ENCODE data around the gene SCUBE1. TPM values are rescaled to one million over a fixed set of nuclear protein-coding genes. Genes with fewer than 3 reads are reported as not detected.
A peak's percentile ranks its signal among the peaks of the same experiment; 100 is the strongest.

SCUBE1 gene
- total and polyA plus RNA-seq, 2 of the 8 experiments (the other 6 are each of a cell fraction or from before 2014, with no cell fraction given): 2.3 to 4.9 TPM

GRCh38 chr22:43363315-43364168 lies 20.4 kb upstream of the SCUBE1 start:
- Histone ChIP-seq H2BK15ac (ENCODE audit: low read length) (no peak overlapping the region), H3K4me1 (replicated peaks in 1 of 4; ENCODE audit: control insufficient read depth in 3 of 4, insufficient read depth in 4 of 4, low read length in 3 of 4) (peaks cover 0 to 4% (median under 1%) of the 10 kb centered on the region in 4 experiments; a peak in 4 of 7 replicates), H2BK5ac (ENCODE audit: low read depth, low read length) (no peak overlapping the region), H2BK20ac (ENCODE audit: low read length) (no peak overlapping the region), H2BK12ac (ENCODE audit: low read depth, low read length) (no peak overlapping the region), H3K56ac (replicated peaks; ENCODE audit: insufficient read length, low read depth, low read length) (no peak overlapping the region), H2BK120ac (replicated peaks; ENCODE audit: low read depth, low read length) (no peak overlapping the region), H3K4me2 (ENCODE audit: insufficient read depth in 1 of 2, low read depth in 2 of 2, low read length in 2 of 2) (no peak overlapping the region), H4K91ac (replicated peaks; ENCODE audit: insufficient read length, low read length) (no peak overlapping the region), H4K8ac (ENCODE audit: extremely low read depth, insufficient read depth, low read length) (no peak overlapping the region), H3K23ac (ENCODE audit: insufficient read length) (no peak overlapping the region), H3K27ac (ENCODE audit: low read depth, low read length) (no peak overlapping the region), H4K5ac (ENCODE audit: insufficient read length, low read depth, low read length) (no peak overlapping the region), H3K18ac (ENCODE audit: extremely low read depth, low read length) (no peak overlapping the region), H3K79me1 (ENCODE audit: low read depth, low read length) (no peaks in the 10 kb centered on the region), H2AFZ (ENCODE audit: low read length) (0 out of 2 replicates have a peak overlapping the region, but pooled peaks have one; percentile 50), H3K4me3 (ENCODE audit: extremely low read depth in 1 of 4, insufficient read depth in 2 of 4, low read depth in 3 of 4, low read length in 4 of 4) (no peak overlapping the region), H3K23me2 (ENCODE audit: low read depth, low read length) (no peaks in the 10 kb centered on the region), H3K4ac (replicated peaks; ENCODE audit: insufficient read length, low read depth, low read length) (no peak overlapping the region), H3K79me2 (ENCODE audit: control insufficient read depth in 1 of 2, insufficient read depth in 2 of 2, low read length in 2 of 2) (no peaks in the 10 kb centered on the region), H3K9ac (replicated peaks in 1 of 4; ENCODE audit: extremely low read depth in 1 of 4, low read depth in 3 of 4, low read length in 3 of 4) (no peak overlapping the region), H3K14ac (ENCODE audit: insufficient read length) (no peak overlapping the region), H2AK5ac (ENCODE audit: low read depth, low read length) (no peak overlapping the region), H3K27me3 (replicated peaks in 1 of 4; ENCODE audit: control insufficient read depth in 3 of 4, extremely low read depth in 1 of 4, insufficient read depth in 3 of 4, low read length in 3 of 4) (no peaks in the 10 kb centered on the region), H3K9me3 (ENCODE audit: insufficient read depth in 2 of 2, low read depth in 1 of 2, low read length in 1 of 2) (peaks cover 0 to 5% of the 10 kb centered on the region in 2 experiments; a peak in 1 of 4 replicates), H4K20me1 (replicated peaks in 1 of 2; ENCODE audit: control insufficient read depth in 1 of 2, insufficient read depth in 2 of 2, low read length in 2 of 2) (no peaks in the 10 kb centered on the region), H3K36me3 (ENCODE audit: control insufficient read depth in 2 of 4, insufficient read depth in 4 of 4, low read length in 3 of 4) (no peaks in the 10 kb centered on the region; a peak in 1 of 8 replicates)
- DNase-seq (ENCODE audit: low read depth in 1 of 2, low spot score in 2 of 2) (no peak), FAIRE-seq (no peak)
- WGBS, 2 experiments (ENCODE audit: extremely low coverage in 1 of 2, insufficient coverage in 1 of 2, insufficient read length in 1 of 2, insufficient replicate concordance in 2 of 2, low coverage in 1 of 2, low lambda C conversion rate in 2 of 2, missing lambda C conversion rate in 1 of 2): 84% methylated on average over 24 of the region's 27 CpGs; no CpG with 5 or more reads in 1 of the 2 experiments
- POLR2A ChIA-PET (ENCODE audit: partially characterized antibody): no interaction called here
- TF ChIP-seq, protein P1, sequence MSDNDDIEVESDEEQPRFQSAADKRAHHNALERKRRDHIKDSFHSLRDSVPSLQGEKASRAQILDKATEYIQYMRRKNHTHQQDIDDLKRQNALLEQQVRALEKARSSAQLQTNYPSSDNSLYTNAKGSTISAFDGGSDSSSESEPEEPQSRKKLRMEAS (IDR thresholded peaks at IDR 0.05): no peak
- TF ChIP-seq RXRA (IDR thresholded peaks at IDR 0.05; ENCODE audit: insufficient read depth, low read depth, low read length) (no peak), SAP30 (IDR thresholded peaks at IDR 0.05; ENCODE audit: insufficient read depth, insufficient replicate concordance, low read length) (no peak), CBX5 (IDR thresholded peaks at IDR 0.05; ENCODE audit: low read depth, low read length) (no peak), JUND (IDR thresholded peaks at IDR 0.05; ENCODE audit: low read length) (no peak)
- CTCF ChIA-PET (ENCODE audit: partially characterized antibody): interaction anchor here (0.6 to 6.1 kb wide), 10 partner anchors 12 to 135 kb away, joined by 3 to 38 read pairs (median 5); partner anchors contain the start of gene SCUBE1
